Measurements from ENCODE around the gene GALK2.

DNA sequence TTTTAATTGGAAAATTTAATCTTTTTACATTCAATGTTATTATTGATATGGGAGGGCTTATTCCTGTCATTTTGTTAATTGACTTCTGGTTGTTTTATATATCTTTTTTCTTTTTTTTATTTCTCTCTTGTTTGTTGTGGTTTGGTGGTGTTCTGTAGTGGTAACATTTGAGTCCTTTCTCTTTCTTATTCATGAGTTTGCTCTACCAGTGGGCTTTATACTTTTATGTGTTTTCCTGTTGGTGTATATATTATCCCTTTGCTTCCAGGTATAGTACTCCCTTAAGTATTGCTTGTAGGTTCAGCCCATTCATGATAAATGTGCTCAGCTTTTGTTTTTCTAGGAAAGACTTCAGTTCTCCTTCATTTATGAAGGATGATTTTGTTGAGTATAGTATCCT lies 57.6 kb downstream of the GALK2 start:
- TF ChIP-seq CTCF (conservative IDR thresholded peaks at IDR 0.05; ENCODE audit: low read length): no peak
- TF ChIP-seq EZH2phosphoT487 (IDR thresholded peaks at IDR 0.05; ENCODE audit: borderline replicate concordance, low read depth, low read length): no peak

Data from OCI-LY7 (cell line).